ENCODE measurements around the gene GZMM.
A peak's percentile ranks its signal among the peaks of the same experiment; 100 is the strongest.
"Not testable (repeated sequence)": the region's sequence is repeated elsewhere in the genome, so short reads cannot be mapped to it uniquely, and the experiment has no call there.

Gene GZMM

DNA sequence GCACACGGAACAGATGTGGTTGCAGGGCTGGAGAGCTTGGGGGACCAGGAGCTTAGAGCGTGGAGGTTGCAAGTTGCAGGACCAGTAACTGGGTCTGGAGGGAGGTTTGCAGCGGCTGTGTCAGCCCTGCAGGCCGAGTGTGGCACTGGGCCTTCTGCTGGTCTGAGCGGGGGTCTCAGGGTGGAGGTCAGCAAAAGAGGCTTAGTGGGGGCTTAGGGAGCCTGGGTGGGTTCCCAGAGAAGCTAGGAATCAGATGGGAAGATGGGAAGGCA is 40.1 kb downstream of the GZMM start:
- no peak for DNase-seq

DNA sequence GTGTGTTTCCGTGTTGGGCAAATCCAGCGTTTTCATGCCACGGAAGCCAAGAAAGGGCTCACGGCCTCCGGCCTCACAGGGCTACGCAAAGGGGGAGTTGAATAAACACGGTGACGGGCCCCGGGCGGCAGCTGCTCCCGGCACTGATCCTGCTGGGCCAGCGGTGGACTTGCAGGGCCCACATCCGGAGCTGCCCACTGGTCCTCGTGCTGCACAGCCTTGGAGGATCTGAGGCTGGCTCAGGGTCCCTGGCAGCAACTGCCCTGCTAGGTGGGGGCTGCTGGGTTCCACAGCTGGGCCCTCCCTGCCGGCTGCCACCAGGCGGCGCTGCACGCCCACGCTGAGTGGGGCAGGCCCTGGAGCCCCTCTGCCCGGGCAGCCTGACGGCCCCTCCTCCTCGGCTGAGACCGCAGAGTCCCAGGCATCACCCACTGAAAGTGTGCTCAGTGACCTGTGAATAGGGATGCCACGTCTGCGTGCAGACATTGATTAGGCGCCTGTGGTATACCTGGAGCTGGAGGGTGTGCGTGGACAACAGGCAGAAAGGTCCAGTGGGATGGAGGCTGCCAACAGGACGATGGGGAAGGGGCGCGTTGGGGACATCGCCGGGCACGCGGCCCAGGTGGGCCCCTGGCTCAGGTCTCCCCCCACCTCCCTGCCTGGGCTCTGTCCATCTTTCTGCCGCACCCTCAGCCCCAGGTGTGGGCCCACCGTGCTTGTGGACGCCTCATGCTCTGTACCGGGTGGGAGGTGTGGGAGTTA is 40.6 kb downstream of the GZMM start:
- DNase-seq = peak; percentile 49

DNA sequence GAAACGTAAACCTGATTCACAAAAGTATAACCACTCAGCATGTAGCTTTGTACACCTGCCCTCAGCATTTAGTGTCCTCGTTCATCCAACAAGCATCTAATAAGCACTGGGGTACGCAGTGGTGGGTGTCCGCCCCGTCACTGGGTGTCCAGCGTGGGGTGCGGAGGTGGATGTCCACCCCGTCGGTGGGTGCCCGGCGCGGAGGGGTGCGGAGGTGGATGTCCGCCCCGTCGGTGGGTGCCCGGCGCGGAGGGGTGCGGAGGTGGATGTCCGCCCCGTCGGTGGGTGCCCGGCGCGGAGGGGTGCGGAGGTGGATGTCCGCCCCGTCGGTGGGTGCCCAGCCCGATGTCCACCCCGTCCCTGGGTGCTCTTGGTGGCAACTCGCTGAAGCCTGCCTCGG is 41.3 kb downstream of the GZMM start:
- not testable (repeated sequence) for DNase-seq

DNA sequence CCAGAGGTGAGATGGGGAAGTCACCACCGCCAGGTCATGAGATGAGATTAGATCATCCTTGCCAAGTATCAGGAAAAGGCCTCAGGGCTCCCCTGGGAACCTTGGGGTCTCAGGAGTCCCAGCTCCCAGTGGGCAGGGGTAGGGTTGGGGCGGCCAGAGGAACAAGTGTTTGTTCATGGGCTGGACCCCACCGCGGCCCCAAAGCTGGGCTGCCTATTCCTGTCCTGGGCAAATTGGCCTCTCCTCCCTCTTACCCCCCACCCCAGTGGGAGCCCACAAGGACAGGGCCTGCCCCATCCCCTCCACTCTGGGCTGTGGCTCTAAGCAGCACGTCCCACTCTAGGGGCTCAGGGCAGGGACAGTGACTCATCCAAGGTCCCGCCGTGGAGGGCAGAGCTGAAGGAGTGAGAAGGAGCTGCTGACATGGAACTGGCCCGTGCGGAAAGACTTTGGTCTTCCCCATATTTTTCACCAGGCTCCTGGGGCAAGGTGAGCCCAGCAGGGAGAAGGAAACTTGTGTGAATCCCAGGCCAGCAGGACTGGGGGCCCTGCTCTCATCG is 41.8 kb downstream of the GZMM start:
- no peak for DNase-seq

DNA sequence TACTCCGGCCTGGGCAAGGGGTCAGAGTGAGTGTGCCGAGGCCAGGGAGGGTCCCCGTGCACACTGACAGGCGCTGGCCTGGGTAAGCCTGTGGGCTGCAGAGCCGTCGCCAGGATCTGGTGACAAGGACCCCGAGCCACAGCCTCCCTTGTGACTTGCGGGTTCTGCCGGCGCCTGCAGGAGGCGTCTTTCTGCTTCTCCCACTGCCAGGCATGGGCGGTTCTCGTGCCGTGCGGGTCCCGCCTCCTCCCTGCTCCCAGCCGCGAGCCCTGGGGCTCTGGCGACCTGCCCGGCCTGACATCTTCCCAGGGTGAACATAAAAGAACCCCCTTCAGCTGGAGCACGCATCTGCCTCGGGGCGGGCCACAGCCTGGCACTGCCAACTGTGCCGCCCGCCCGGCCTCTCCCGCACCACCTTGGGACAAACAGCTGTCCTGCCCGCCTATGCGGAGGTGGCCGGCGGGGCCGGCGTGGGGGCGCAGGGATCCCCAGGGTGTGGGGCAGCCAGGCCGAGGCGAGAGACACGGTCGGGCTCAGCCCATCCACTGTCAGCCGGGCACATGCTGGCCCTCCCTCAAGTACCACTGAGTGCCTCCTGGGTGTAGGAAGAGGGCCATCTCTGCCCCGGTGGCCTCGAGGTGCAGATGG is 44.4 kb downstream of the GZMM start:
- peak; percentile 31 for DNase-seq

DNA sequence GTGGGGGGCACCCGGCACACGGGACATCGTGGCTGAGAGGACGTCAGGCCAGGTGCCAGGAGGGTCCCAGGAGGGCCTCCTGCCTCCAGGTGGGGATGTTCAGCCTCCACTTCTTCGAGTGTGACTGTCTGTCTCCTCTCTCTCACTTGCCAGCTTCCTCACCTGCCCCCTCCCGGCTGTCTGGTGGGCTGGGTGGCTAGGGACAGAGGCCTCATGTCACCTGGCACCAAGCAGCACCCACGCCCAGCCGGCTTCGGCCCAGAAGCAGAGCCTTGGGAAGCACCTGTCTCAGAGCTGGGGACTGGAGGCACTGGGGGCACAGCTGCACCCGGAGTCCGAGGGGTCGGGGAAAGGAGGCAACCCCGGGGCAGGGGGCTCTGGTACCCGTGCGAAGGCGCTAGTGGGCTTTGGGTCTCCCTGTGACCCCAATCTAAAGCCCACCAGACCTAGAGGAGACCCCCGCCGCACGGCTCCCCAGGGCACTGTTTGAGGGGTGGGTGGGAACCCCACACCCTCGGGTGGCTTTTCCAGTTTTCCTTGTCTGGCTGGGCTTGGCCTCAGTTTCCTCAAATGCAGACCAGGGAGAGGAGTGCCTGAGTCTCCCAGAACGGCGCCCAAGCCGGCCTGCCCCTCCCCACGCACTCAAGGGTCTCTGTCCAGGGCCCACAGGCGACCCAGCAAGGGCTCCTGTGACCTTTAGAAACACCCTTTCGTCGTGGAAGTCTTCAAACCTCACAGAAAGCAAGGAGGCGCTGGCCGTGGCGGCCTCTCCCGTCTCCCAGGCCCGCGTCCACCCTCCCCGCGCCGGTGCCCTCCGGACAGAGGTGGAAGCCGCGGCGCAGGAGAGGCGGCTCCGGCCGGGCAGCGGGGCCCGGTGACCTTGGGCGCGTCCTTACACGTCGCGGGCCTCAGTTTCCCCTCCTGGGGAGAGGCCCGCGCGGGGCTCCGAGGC is 45.2 kb downstream of the GZMM start:
- no peak for DNase-seq

DNA sequence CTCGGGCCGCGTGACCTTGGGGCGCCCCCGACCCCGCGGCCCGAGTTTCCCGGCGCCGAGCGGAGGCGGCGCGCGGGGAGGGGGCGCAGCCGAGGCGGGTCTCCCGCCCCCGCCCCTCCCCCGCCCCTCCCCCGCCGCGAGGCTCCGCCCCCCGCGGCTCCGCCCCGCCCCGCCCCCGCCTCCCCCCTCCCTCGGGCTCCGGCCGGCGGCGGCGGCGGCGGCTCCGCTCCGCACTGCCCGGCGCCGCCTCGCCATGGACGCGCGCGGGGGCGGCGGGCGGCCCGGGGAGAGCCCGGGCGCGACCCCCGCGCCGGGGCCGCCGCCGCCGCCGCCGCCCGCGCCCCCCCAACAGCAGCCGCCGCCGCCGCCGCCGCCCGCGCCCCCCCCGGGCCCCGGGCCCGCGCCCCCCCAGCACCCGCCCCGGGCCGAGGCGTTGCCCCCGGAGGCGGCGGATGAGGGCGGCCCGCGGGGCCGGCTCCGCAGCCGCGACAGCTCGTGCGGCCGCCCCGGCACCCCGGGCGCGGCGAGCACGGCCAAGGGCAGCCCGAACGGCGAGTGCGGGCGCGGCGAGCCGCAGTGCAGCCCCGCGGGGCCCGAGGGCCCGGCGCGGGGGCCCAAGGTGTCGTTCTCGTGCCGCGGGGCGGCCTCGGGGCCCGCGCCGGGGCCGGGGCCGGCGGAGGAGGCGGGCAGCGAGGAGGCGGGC is 46.0 kb downstream of the GZMM start, which contains the start of gene HCN2:
Gene HCN2 (plus strand): TSS at position 189 of the 703 bp plus-strand sequence. CDS start 65 bp downstream, at position 254.
- no peak for DNase-seq

DNA sequence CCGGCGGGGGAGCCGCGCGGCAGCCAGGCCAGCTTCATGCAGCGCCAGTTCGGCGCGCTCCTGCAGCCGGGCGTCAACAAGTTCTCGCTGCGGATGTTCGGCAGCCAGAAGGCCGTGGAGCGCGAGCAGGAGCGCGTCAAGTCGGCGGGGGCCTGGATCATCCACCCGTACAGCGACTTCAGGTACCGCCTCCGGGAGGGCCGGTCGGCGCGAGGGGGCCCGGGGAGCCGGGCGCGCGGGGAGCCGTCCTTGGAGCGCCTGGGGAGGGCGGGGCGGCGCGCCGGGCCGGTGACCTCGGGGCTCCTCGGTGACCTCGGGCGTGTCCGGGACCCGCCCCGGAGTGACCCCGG is 46.5 kb downstream of the GZMM start:
- DNase-seq = no peak

DNA sequence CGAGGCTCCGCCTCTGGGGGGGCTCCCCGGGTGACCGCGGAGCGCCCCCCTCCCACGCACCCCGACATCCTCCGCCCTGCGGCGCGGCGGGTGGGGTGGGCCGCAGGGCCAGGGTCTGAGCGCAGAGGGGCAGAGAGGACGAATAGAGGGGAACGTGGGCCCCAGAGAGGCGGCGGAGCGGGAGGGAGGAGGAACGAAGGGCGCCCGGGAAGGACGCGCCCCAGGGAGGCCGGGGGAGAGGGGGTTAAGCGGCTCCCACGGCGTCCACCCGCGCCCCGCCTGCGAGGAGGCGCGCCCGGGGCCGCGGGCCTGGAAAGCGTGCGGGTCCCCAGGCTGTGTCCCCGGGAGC is 46.9 kb downstream of the GZMM start:
- DNase-seq = no peak

DNA sequence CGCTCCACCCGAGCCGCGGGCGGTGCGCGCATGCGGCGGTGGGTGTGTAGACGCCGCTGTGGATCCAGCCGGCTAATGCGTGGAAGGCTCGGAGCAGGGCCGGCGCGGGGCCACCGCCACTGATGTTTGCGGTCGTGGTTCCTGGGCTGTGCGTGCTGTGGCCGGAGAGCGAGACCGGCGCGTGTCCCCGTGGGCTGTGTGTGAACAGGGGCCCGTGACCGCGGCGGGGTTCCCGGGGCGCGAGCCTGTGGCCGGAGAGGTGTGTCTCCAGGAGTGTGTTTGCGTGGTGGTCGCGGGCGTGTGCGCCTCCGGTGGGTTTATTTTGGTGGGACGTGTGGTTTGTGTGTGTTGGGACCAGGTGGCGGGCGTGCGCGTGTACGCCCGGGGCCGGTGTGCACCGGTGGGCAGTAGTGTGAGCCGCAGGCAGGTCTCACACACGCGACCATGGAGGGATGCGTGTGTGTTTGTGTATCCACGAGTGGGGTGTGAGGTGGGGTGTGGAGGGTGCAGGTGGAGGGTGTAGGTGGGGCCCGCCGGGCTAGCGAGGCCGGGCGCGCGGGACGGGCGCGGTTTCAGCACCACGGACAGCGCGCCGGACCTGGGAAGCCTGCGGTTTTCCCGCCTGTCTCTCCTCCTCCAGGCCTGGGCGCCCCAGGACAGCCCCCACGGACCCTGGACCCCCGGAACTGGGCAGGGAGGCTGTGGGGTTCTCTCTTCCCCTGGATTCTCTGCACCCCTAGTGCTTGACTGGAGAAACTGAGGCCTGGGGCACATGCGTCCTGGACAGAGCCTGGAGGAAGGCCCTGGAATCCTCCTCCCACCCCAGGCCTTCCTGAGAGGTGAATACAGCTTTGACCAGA is 47.5 kb downstream of the GZMM start:
- DNase-seq = no peak

DNA sequence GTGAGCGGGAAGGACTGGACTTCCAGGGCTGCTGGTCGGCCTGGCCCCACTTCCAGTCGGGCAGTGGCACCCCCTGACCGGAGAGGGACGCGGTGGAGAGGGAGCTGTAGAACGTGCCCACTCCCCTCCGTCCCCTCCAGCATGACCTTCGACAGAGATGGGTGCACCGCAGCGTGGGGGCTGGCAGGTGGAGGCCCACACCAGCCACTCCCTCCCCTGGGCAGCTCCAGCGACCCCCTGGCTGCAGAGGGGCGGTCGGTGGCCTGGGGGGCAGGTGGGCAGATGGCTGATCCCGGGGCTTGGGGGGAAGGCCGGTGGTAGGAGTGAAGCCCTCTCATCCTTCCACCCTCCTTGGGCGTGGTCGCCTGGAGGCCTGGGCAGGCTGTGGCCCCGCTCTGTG is 48.2 kb downstream of the GZMM start:
- DNase-seq = no peak

DNA sequence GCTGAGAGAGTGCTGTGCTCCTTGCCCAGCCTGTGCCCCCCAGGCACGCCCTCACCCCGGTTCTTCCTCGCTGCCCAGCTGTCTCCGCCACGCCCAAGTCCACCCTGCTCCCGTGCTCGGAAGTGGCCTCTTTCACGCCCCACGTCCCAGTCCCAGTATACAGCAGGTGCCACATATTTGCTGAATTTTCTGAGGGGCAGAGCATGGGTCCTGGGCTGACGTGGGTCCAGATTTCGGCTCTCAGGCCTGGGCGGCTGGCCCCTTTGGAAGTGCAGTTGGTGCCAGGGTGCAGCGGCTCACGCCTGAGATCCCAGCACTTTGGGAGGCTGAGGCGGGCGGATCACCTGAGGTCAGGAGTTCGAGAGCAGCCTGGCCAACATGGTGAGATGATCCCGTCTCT is 49.2 kb downstream of the GZMM start:
- no peak for DNase-seq

DNA sequence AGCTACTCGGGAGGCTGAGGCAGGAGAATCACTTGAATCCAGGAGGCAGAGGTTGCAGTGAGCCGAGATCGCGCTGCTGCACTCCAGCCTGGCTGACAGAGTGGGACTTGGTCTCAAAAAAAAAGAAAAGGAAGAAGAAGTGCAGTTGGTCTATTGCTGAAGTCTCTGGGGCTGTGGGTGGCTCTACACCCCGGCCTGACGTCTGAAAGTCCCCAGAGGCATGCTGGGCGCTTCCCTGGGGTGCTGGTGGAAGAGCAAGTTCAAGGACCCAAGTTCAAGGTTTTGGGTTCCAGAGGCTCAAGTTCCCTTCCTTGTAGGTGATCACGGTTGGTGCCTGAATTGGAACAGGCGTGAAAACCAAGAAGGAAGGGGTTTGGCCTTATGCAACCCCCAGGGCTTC is 49.7 kb downstream of the GZMM start:
- no peak for DNase-seq

DNA sequence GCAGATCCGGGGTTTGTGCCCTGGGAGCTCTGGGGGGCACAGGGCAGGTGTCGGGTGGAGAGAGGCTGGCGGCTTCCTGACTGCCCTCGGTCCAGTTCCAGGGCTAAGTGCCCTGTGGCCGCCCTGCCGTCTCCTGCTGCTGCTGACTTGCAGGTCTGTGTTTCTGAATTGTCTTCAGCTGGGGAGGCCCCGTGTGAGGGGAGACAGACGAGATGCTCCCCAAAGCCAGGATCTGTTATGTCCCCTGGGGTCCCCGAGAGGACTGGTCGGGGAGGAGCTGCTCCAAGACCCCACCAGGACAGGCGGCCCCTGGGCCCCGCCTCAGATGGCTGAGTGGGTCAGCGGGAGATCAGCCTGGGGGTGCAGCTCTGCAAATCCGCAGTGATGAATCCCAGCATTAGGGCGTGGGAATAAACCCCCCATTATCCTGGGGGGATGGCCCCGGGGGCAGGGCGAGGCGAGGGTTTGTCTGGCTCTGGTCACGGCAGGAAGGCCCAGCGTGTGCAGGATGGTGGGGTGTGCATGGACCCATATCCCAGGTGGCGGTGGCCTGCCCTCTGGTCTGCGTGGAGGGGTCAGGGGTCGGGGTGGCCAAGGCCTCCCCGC is 50.5 kb downstream of the GZMM start:
- no peak for DNase-seq

DNA sequence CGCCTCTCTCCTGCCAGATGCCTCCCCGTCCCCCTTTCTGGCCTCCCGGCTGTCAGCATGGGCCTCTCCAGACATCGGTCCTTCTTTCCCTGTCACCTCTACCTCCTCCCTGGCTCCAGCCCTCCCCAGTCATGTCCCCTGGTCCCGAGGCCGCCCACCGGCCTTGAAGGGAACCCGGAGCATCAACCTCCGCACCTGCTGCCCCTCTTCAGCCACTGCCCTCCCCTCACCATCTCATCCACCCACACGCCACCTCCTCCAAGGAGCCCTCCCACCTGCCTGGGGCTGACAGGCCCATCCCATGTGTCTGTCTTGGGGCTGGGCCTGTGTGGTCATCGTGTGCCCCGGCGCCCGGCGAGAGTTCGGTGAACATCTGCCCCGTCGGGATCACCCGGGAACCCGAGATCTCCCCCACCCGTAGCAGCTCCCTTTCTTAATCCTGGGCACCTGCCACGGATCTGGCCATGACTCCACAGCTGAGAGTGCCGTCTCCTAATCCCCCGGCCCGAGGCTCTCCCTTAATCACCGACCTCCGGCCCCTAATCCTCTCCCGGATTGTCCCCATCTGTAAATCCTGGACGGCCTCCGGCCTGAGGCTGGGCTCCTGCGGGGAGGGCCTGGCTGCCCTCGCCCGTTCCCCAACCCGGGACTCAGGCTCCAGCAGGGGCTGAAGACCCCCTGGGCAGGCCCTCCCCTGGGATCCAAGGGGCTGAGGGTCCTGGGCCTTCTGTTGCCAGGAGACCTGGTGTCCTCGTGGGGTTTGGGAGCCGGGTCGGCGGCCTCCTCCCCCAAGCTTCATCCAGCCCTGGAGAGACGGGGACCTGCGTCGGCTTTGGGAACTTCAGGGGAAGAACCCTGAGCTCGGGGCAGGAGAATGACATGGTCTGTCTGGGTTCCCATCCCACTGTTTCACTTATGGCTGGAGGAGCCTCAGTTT is 51.7 kb downstream of the GZMM start:
- no peak for DNase-seq

DNA sequence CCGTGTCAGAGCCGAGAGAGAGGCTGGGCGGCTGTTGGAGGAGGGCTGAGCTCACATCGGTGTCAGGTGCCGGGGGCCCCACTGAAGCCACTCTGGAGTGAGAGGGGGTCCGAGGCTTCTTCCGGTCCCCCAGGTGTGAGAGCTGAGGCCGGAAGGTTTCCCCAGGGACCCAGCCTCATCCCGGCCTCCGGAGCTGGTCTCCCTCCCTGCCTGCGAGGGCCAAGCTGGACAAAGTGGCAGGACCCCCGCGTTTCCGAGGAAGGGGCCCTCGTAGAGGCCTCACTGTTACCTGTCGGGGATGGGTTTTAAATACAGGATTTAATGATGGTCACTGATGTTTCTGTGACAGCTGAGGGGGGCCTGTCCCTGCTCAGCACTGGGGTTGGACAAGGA is 52.4 kb downstream of the GZMM start:
- no peak for DNase-seq

DNA sequence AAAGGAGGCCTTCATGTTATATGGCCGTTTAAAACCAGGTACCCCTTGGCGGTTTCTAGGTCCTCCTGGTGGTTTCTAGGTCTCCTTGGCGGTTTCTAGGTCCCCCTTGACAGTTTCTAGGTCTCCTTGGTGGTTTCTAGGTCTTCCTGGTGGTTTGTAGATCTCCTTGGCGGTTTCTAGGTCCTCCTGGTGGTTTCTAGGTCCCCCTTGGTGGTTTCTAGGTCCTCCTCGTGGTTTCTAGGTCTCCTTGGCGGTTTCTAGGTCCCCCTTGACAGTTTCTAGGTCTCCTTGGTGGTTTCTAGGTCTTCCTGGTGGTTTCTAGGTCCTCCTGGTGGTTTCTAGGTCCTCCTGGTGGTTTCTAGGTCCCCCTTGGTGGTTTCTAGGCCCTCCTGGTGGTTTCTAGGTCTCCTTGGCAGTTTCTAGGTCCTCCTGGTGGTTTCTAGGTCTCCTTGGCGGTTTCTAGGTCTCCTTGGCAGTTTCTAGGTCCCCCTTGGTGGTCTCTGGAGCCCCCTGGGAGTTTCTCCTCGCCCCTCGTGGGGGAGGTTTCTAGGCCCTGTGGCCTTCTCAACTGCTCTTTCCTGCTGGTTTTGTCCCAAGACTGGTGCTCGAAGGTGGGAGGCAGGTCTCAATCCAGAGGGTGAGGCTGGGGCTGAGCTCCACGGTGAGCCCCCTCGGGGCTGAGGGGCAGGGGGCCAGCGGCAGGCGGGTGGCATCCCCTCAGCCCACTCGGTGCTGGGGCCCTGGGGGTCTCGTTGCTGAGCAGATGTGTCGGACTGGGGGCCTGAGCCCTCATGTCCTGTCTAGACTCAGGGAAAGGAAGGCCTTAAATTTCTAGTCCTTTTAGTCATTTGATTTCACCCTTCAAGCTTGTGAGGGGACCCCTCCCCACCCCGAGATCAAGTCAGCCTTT is 53.8 kb downstream of the GZMM start:
- no peak for DNase-seq
